Astrocyte of the spinal cord (primary cell): ENCODE data around the gene HEATR1.

Experiments used
- DNase-seq: peaks from one replicate; pipeline ENCODE4 v3.0.0; 2011; ENCODE audit warnings: low read depth, low spot score
- H3K4me3 ChIP-seq: 2 replicates; pipeline ENCODE4 v1.5.1; 2011; ENCODE audit warnings: low read depth, mild to moderate bottlenecking, low read length, moderate library complexity
- CTCF ChIP-seq: IDR thresholded peaks from 2 replicates; pipeline ENCODE4 v1.5.1; 2012; ENCODE audit warnings: low read depth, mild to moderate bottlenecking, low read length, inconsistent platforms
- in situ Hi-C: cut with HindIII; loops from 2 replicates; pipeline ENCODE4 v1.10.0; 2017; ENCODE audit warnings: low sequenced_read_pairs

Gene HEATR1

GRCh38 chr1:236524142-236524894 lies 80.0 kb downstream of the HEATR1 start:
- DNase-seq, result peak; percentile 79
- no peak for TF ChIP-seq CTCF
- H3K4me3 ChIP-seq, result peak overlapping the region; percentile 96
- in situ Hi-C loops, result no loop called here

GRCh38 chr1:236523704-236524141 lies 80.6 kb downstream of the HEATR1 start, which contains the start of gene LGALS8:
TSS of gene LGALS8 (plus strand) at chr1:236523982. CDS start at chr1:236526071, 2,089 bp downstream.
- peak; percentile 78 for DNase-seq
- peak within 1 kb of the TSS; percentile 96 for H3K4me3 ChIP-seq
- TF ChIP-seq CTCF, result no peak
- in situ Hi-C loops, result no loop called here

GRCh38 chr1:236522937-236523703 lies 81.2 kb downstream of the HEATR1 start:
- in situ Hi-C loops, result no loop called here
- no peak for DNase-seq
- peak overlapping the region; percentile 96 for H3K4me3 ChIP-seq
- TF ChIP-seq CTCF, result no peak

GRCh38 chr1:236520445-236521005 lies 83.8 kb downstream of the HEATR1 start:
- no peak overlapping the region for H3K4me3 ChIP-seq
- no peak for TF ChIP-seq CTCF
- in situ Hi-C loops, result no loop called here
- DNase-seq, result no peak

- in situ Hi-C loops, result no loop called here
- TF ChIP-seq CTCF, result no peak
- no peak overlapping the region for H3K4me3 ChIP-seq
- DNase-seq, result no peak
Measured at GRCh38 chr1:236518322-236518721, 86.0 kb downstream of the HEATR1 start.

- no peak for TF ChIP-seq CTCF
- no peak overlapping the region for H3K4me3 ChIP-seq
- in situ Hi-C loops, result no loop called here
- peak; percentile 75 for DNase-seq
Measured at GRCh38 chr1:236516929-236517704, 87.2 kb downstream of the HEATR1 start.
